Mucosa of gallbladder (tissue), 1 donor: Measurements from ENCODE around the gene ALOXE3. TPM values are rescaled to one million over a fixed set of nuclear protein-coding genes. Genes with fewer than 3 reads are reported as not detected.

ENCODE experiments used
- DNase-seq: peaks from one replicate; pipeline ENCODE4 v3.0.0-alpha.2; 2020; ENCODE audit warnings: low spot score
- total RNA-seq: library from RNA; stranded (reverse); gene quantifications from one replicate; pipeline ENCODE4 v1.2.1, GENCODE V29; 2021
- donor health status: DM: no; HTN: no; CAD: no.

Gene ALOXE3
- total RNA-seq, 1 donor from 2014 or later: not detected

- no peak for DNase-seq
These were observed 66.5 kb downstream of the ALOXE3 start for GRCh38 chr17:8051831-8052230.

- no peak for DNase-seq
These were observed 69.6 kb downstream of the ALOXE3 start for GRCh38 chr17:8048736-8049135.

GRCh38 chr17:8048236-8048635 is 70.1 kb downstream of the ALOXE3 start:
- no peak for DNase-seq

- DNase-seq: no peak
These were observed 70.6 kb downstream of the ALOXE3 start for GRCh38 chr17:8047769-8048110.

GRCh38 chr17:8046929-8047768 is 71.2 kb downstream of the ALOXE3 start:
- no peak for DNase-seq

- DNase-seq: no peak
These were observed 71.9 kb downstream of the ALOXE3 start for GRCh38 chr17:8046306-8046928.

Other genes with a start within 250 kb of the ALOXE3 start
- gene CHD3, start 229.7 kb downstream of the ALOXE3 start, total RNA-seq: 127 TPM
- 3.5 TPM for gene RNF227, start 202.2 kb downstream of the ALOXE3 start, total RNA-seq
- 2.5 TPM for gene KCNAB3, start 188.7 kb downstream of the ALOXE3 start, total RNA-seq
- gene TRAPPC1, start 186.6 kb downstream of the ALOXE3 start, total RNA-seq: 147 TPM
- gene CNTROB, start 186.3 kb downstream of the ALOXE3 start, total RNA-seq: 32.1 TPM
- 0.63 TPM for gene GUCY2D, start 115.9 kb downstream of the ALOXE3 start, total RNA-seq
- gene ALOX15B, start 79.5 kb downstream of the ALOXE3 start, total RNA-seq: 14.0 TPM
- gene ALOX12B, start 30.8 kb downstream of the ALOXE3 start, total RNA-seq: 0.43 TPM
- gene HES7, start 5.6 kb upstream of the ALOXE3 start, total RNA-seq: 0.78 TPM
- gene PER1, start 33.9 kb upstream of the ALOXE3 start, total RNA-seq: 123 TPM
- gene VAMP2, start 44.4 kb upstream of the ALOXE3 start, total RNA-seq: 73.8 TPM
- gene TMEM107, start 57.9 kb upstream of the ALOXE3 start, total RNA-seq: 22.5 TPM
- gene BORCS6, start 71.7 kb upstream of the ALOXE3 start, total RNA-seq: 12.4 TPM
- gene AURKB, start 92.1 kb upstream of the ALOXE3 start, total RNA-seq: 1.9 TPM
- gene CTC1, start 129.5 kb upstream of the ALOXE3 start, total RNA-seq: 66.3 TPM
- gene PFAS, start 130.8 kb upstream of the ALOXE3 start, total RNA-seq: 31.4 TPM
- 22.0 TPM for gene RANGRF, start 170.2 kb upstream of the ALOXE3 start, total RNA-seq
- 17.8 TPM for gene SLC25A35, start 176.9 kb upstream of the ALOXE3 start, total RNA-seq
- gene ARHGEF15, start 191.7 kb upstream of the ALOXE3 start, total RNA-seq: 7.9 TPM
- gene ODF4, start 221.3 kb upstream of the ALOXE3 start, total RNA-seq: not detected